Fibroblast of skin of right quadriceps (primary cell): ENCODE data around the gene SYNGR4.
"Not testable (repeated sequence)": the region's sequence is repeated elsewhere in the genome, so short reads cannot be mapped to it uniquely, and the experiment has no call there.

ENCODE experiments used
- DNase-seq: peaks from one replicate; pipeline ENCODE4 v3.0.0-alpha.2; 2013

SYNGR4 gene

GRCh38 chr19:48371771-48372170 is 7.6 kb downstream of the SYNGR4 start:
- DNase-seq, result not testable (repeated sequence)

GRCh38 chr19:48372904-48373303 is 8.7 kb downstream of the SYNGR4 start:
- peak; percentile 28 for DNase-seq

GRCh38 chr19:48373567-48373966 is 9.4 kb downstream of the SYNGR4 start:
- DNase-seq, result no peak

GRCh38 chr19:48378194-48378570 is 14.0 kb downstream of the SYNGR4 start:
- no peak for DNase-seq

GRCh38 chr19:48379058-48379457 is 14.9 kb downstream of the SYNGR4 start:
- DNase-seq, result no peak

GRCh38 chr19:48381178-48381950 is 17.2 kb downstream of the SYNGR4 start:
- no peak for DNase-seq

- DNase-seq, result no peak
Measured at GRCh38 chr19:48382286-48382685, 18.1 kb downstream of the SYNGR4 start.

GRCh38 chr19:48385461-48386087 is 21.4 kb downstream of the SYNGR4 start:
- DNase-seq, result no peak

- DNase-seq, result no peak
Measured at GRCh38 chr19:48386981-48387380, 22.8 kb downstream of the SYNGR4 start.

- DNase-seq, result peak; percentile 63
Measured at GRCh38 chr19:48390188-48391099, 26.3 kb downstream of the SYNGR4 start.

GRCh38 chr19:48391100-48392005 is 27.2 kb downstream of the SYNGR4 start, which contains the start of gene KDELR1:
Gene KDELR1, minus strand, starts transcription at chr19:48391551. Its CDS starts 193 bp downstream, at chr19:48391358.
- peak; percentile 77 for DNase-seq

- DNase-seq, result not testable (repeated sequence)
Measured at GRCh38 chr19:48392006-48392344, 27.8 kb downstream of the SYNGR4 start.

- no peak for DNase-seq
Measured at GRCh38 chr19:48392860-48393558, 28.8 kb downstream of the SYNGR4 start.

- peak; percentile 51 for DNase-seq
Measured at GRCh38 chr19:48393559-48394330, 29.6 kb downstream of the SYNGR4 start, which contains the start of gene GRIN2D. Gene GRIN2D, plus strand, starts transcription at chr19:48393668. Its CDS starts 4,725 bp downstream, at chr19:48398393.

- DNase-seq, result no peak
Measured at GRCh38 chr19:48394331-48395169, 30.4 kb downstream of the SYNGR4 start.

GRCh38 chr19:48395170-48395455 is 30.9 kb downstream of the SYNGR4 start:
- DNase-seq, result no peak

GRCh38 chr19:48395499-48395898 is 31.3 kb downstream of the SYNGR4 start:
- DNase-seq, result no peak

- DNase-seq, result no peak
Measured at GRCh38 chr19:48396016-48396823, 32.1 kb downstream of the SYNGR4 start.

GRCh38 chr19:48396824-48397176 is 32.6 kb downstream of the SYNGR4 start:
- DNase-seq, result no peak
